HFFc6 (cell line): ENCODE results near the gene CCDC157. TPM values are rescaled to one million over a fixed set of nuclear protein-coding genes. Genes with fewer than 3 reads are reported as not detected.

Experiments
- DNase-seq: peaks from one replicate; pipeline ENCODE4 v3.0.0-alpha.2; 2018
- H3K27ac Mint-ChIP-seq: 2 replicates; pipeline ENCODE4 v1.8.0; 2020; ENCODE audit warnings: mild to moderate bottlenecking, mixed read lengths
- H3K27me3 Mint-ChIP-seq: 2 replicates; pipeline ENCODE4 v1.8.0; 2021; ENCODE audit warnings: mild to moderate bottlenecking, moderate library complexity, mixed read lengths; ENCODE audit not compliant: insufficient read depth
- H3K36me3 Mint-ChIP-seq: 2 replicates; pipeline ENCODE4 v1.8.0; 2021; ENCODE audit warnings: low read depth, mixed read lengths
- H3K4me1 Mint-ChIP-seq: 2 replicates; pipeline ENCODE4 v1.8.0; 2020; ENCODE audit warnings: low read depth, mixed read lengths
- H3K4me3 Mint-ChIP-seq: 2 replicates; pipeline ENCODE4 v1.8.0; 2020; ENCODE audit warnings: mild to moderate bottlenecking, moderate library complexity, mixed read lengths
- H3K9me3 Mint-ChIP-seq: 2 replicates; pipeline ENCODE4 v1.8.0; 2020; ENCODE audit warnings: mild to moderate bottlenecking, mixed read lengths
- total RNA-seq, 6 experiments: library from RNA; stranded (reverse); fragmentation: NEBNext Ultra II Directional; extraction: Animal tissue kit (Norgen Biotek cat#: 25700); gene quantifications; 2 replicates in 1 of 6; 3 replicates in 5 of 6; pipeline ENCODE4 v1.2.3, GENCODE V29; 2021
- TF ChIP-seq, protein P1 (sequence below): fragments of 200-600 bp; sonication (generic); IDR thresholded peaks from 2 replicates; pipeline ENCODE4 v1.5.0; 2021; ENCODE audit warnings: antibody characterized with exemption, mild to moderate bottlenecking

Gene CCDC157
- total RNA-seq, 6 experiments from 2014 or later = 1.4 to 1.6 (median 1.5) TPM

GRCh38 chr22:30386608-30386959 lies 29.8 kb downstream of the CCDC157 start:
- Mint-ChIP-seq H3K4me3 (peak overlapping the region; percentile 91), H3K9me3 (no peaks in the 10 kb centered on the region), H3K4me1 (peaks cover 19% of the 10 kb centered on the region), H3K36me3 (no peaks in the 10 kb centered on the region), H3K27ac (peak overlapping the region; percentile 79), H3K27me3 (no peaks in the 10 kb centered on the region)
- TF ChIP-seq, protein P1, sequence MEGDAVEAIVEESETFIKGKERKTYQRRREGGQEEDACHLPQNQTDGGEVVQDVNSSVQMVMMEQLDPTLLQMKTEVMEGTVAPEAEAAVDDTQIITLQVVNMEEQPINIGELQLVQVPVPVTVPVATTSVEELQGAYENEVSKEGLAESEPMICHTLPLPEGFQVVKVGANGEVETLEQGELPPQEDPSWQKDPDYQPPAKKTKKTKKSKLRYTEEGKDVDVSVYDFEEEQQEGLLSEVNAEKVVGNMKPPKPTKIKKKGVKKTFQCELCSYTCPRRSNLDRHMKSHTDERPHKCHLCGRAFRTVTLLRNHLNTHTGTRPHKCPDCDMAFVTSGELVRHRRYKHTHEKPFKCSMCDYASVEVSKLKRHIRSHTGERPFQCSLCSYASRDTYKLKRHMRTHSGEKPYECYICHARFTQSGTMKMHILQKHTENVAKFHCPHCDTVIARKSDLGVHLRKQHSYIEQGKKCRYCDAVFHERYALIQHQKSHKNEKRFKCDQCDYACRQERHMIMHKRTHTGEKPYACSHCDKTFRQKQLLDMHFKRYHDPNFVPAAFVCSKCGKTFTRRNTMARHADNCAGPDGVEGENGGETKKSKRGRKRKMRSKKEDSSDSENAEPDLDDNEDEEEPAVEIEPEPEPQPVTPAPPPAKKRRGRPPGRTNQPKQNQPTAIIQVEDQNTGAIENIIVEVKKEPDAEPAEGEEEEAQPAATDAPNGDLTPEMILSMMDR = no peak
- DNase-seq = no peak

- no peaks in the 10 kb centered on the region for H3K27me3 Mint-ChIP-seq
- H3K4me3 Mint-ChIP-seq = peak within 1 kb of the TSS; percentile 91
- peak; percentile 33 for DNase-seq
- H3K4me1 Mint-ChIP-seq = peaks cover 25% of the 10 kb centered on the region
- TF ChIP-seq, protein P1 = peak; percentile 95
- H3K36me3 Mint-ChIP-seq = no peaks in the 10 kb centered on the region
- no peaks in the 10 kb centered on the region for H3K9me3 Mint-ChIP-seq
- H3K27ac Mint-ChIP-seq = peak within 1 kb of the TSS; percentile 79
Measured at GRCh38 chr22:30386960-30387827, 30.4 kb downstream of the CCDC157 start, which contains the start of gene RNF215. Gene RNF215, minus strand, starts transcription at chr22:30387411. Its CDS starts 98 bp downstream, at chr22:30387313.

- DNase-seq = peak; percentile 61
- Mint-ChIP-seq H3K36me3 (no peaks in the 10 kb centered on the region), H3K27ac (peak overlapping the region; percentile 78), H3K4me1 (peaks cover 34% of the 10 kb centered on the region), H3K4me3 (no peak overlapping the region), H3K27me3 (peaks cover 2% of the 10 kb centered on the region; the same call in 1 of the 2 replicates), H3K9me3 (no peaks in the 10 kb centered on the region)
- TF ChIP-seq, protein P1 = peak; percentile 95
Measured at GRCh38 chr22:30390974-30391691, 34.3 kb downstream of the CCDC157 start.

DNA sequence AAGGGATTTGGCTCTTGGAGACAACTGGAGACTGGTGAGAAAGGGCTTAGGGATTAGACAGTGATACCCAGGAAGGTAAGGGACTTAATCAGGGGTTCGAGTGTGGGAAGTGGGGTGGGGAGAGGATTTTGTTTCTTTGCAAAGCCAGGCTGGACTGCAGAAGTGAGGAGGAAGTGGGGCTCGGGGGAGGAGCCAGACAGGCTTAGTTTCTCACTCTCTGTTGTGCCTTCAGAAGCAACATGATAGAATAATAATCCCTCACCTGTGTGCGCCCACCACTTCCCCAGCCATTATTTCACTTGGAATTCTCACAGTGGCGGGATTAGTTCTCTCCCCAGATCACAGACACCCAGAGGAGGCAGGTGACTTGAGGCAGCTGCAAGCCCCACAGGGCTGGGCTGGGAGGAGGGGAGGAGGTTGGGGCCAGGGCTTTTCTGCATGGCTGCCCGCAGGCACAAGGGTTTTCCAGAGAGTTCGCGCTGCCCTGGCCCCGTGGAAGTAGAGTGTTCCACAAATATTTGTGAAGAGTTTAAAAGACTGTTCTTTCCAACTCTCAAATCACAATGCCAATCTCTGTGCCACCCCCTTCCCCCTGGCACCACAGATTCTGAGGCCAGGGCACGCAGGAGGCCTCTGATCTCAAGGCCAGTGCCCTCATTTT lies 36.0 kb downstream of the CCDC157 start:
- no peaks in the 10 kb centered on the region for H3K36me3 Mint-ChIP-seq
- TF ChIP-seq, protein P1 = no peak
- peaks cover 32% of the 10 kb centered on the region for H3K4me1 Mint-ChIP-seq
- no peak overlapping the region for H3K4me3 Mint-ChIP-seq
- peak overlapping the region; percentile 18; the same call in 1 of the 2 replicates for H3K27ac Mint-ChIP-seq
- H3K27me3 Mint-ChIP-seq = peaks cover 2% of the 10 kb centered on the region; the same call in 1 of the 2 replicates
- no peaks in the 10 kb centered on the region for H3K9me3 Mint-ChIP-seq
- no peak for DNase-seq

DNA sequence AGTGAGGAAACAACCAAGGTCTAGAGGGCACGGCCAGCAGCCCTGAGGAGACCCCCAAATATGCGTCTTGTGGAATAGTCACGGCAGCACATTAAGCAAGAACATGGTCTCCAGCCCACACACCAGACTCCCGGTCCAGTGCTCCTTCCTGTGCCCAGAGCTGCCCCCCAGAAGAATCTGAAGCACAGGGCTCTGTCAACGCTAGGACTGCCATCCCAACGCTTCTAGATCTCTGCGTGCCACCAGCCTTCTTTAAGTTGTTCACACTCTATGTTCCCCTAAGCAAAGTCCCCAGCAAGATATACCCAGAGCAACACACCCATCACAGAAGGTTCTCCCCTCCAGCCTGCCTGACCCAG lies 36.5 kb downstream of the CCDC157 start:
- DNase-seq = no peak
- Mint-ChIP-seq H3K4me1 (peaks cover 37% of the 10 kb centered on the region), H3K9me3 (no peaks in the 10 kb centered on the region), H3K4me3 (no peak overlapping the region), H3K27me3 (peaks cover 2% of the 10 kb centered on the region; the same call in 1 of the 2 replicates), H3K27ac (no peak overlapping the region), H3K36me3 (no peaks in the 10 kb centered on the region)
- TF ChIP-seq, protein P1 = no peak
